H9 (cell line): ENCODE results near the gene TDO2. TPM values are rescaled to one million over a fixed set of nuclear protein-coding genes. Genes with fewer than 3 reads are reported as not detected.

Source experiments
- DNase-seq: peaks from one replicate; pipeline ENCODE4 v3.0.0-alpha.2; 2017
- H2AFZ ChIP-seq: one replicate; pipeline ENCODE4 v1.6.1; 2013; ENCODE audit warnings: mild to moderate bottlenecking, low read length, control low read depth, moderate library complexity
- H2AK5ac ChIP-seq: 2 replicates; pipeline ENCODE4 v1.6.1; 2013; ENCODE audit warnings: low read length, control low read depth, mixed read lengths; ENCODE audit not compliant: insufficient read length
- H2BK120ac ChIP-seq: one replicate; pipeline ENCODE4 v1.6.1; 2013; ENCODE audit warnings: low read depth, mild to moderate bottlenecking, low read length, control low read depth, inconsistent platforms; ENCODE audit not compliant: poor library complexity, severe bottlenecking
- H2BK12ac ChIP-seq: 2 replicates; pipeline ENCODE4 v1.6.1; 2013; ENCODE audit warnings: low read length, control low read depth, mixed read lengths, low read depth; ENCODE audit not compliant: insufficient read length
- H2BK15ac ChIP-seq: 2 replicates; pipeline ENCODE4 v1.6.1; 2013; ENCODE audit warnings: low read depth, low read length, control low read depth
- H2BK20ac ChIP-seq: one replicate; pipeline ENCODE4 v1.6.1; 2013; ENCODE audit warnings: low read depth, mild to moderate bottlenecking, low read length, control low read depth, inconsistent platforms; ENCODE audit not compliant: poor library complexity, severe bottlenecking
- H2BK5ac ChIP-seq: 2 replicates; pipeline ENCODE4 v1.6.1; 2013; ENCODE audit warnings: low read length, control low read depth, mixed read lengths; ENCODE audit not compliant: insufficient read length
- H3K14ac ChIP-seq: 2 replicates; pipeline ENCODE4 v1.6.1; 2013; ENCODE audit warnings: low read length, control low read depth; ENCODE audit not compliant: insufficient read depth
- H3K18ac ChIP-seq: 2 replicates; pipeline ENCODE4 v1.6.1; 2013; ENCODE audit warnings: low read depth, mild to moderate bottlenecking, mixed read lengths, low read length, control low read depth; ENCODE audit not compliant: insufficient read length
- H3K23ac ChIP-seq: 2 replicates; pipeline ENCODE4 v1.6.1; 2013; ENCODE audit warnings: low read length, control low read depth, mixed read lengths, low read depth; ENCODE audit not compliant: insufficient read length
- H3K23me2 ChIP-seq: 2 replicates; pipeline ENCODE4 v1.6.1; 2013; ENCODE audit warnings: low read depth, mild to moderate bottlenecking, mixed read lengths, low read length, control low read depth; ENCODE audit not compliant: insufficient read length, poor library complexity, severe bottlenecking
- H3K27ac ChIP-seq: 2 replicates; pipeline ENCODE4 v1.5.1; 2013; ENCODE audit warnings: low read length, control low read depth, mixed read lengths, low read depth; ENCODE audit not compliant: insufficient read length
- H3K27me3 ChIP-seq: 2 replicates; pipeline ENCODE4 v1.6.1; 2013; ENCODE audit warnings: low read length, control low read depth, inconsistent platforms; ENCODE audit not compliant: insufficient read depth
- H3K4ac ChIP-seq: 2 replicates; pipeline ENCODE4 v1.6.1; 2013; ENCODE audit warnings: low read depth, mild to moderate bottlenecking, control low read depth, inconsistent platforms, low read length, moderate library complexity
- H3K4me1 ChIP-seq: 2 replicates; pipeline ENCODE4 v1.6.1; 2013; ENCODE audit warnings: low read length, control low read depth, inconsistent platforms; ENCODE audit not compliant: insufficient read depth
- H3K4me2 ChIP-seq: 2 replicates; pipeline ENCODE4 v1.6.1; 2013; ENCODE audit warnings: low read length, control low read depth, mixed read lengths; ENCODE audit not compliant: insufficient read length, insufficient read depth
- H3K56ac ChIP-seq: 2 replicates; pipeline ENCODE4 v1.6.1; 2013; ENCODE audit warnings: low read depth, mild to moderate bottlenecking, mixed read lengths, low read length, control low read depth; ENCODE audit not compliant: insufficient read length
- H3K79me1 ChIP-seq: 2 replicates; pipeline ENCODE4 v1.6.1; 2013; ENCODE audit warnings: low read depth, mild to moderate bottlenecking, moderate library complexity, low read length, control low read depth, inconsistent platforms; ENCODE audit not compliant: insufficient read depth, poor library complexity, severe bottlenecking
- H3K79me2 ChIP-seq: 2 replicates; pipeline ENCODE4 v1.6.1; 2013; ENCODE audit warnings: low read length, control low read depth, inconsistent platforms; ENCODE audit not compliant: insufficient read depth
- H3K9ac ChIP-seq: 2 replicates; pipeline ENCODE4 v1.6.1; 2013; ENCODE audit warnings: low read length, control low read depth, mixed read lengths; ENCODE audit not compliant: insufficient read length; ENCODE audit errors: extremely low read depth
- H3K9me3 ChIP-seq: one replicate; pipeline ENCODE4 v1.6.1; 2013; ENCODE audit warnings: low read depth, low read length, inconsistent platforms; ENCODE audit not compliant: control insufficient read depth
- H3T11ph ChIP-seq: one replicate; pipeline ENCODE4 v1.6.1; 2013; ENCODE audit warnings: mild to moderate bottlenecking, low read length, control low read depth, inconsistent platforms
- H4K20me1 ChIP-seq: one replicate; pipeline ENCODE4 v1.6.1; 2013; ENCODE audit not compliant: control insufficient read depth, insufficient read length, insufficient read depth
- H4K5ac ChIP-seq: 2 replicates; pipeline ENCODE4 v1.6.1; 2013; ENCODE audit warnings: low read depth, mild to moderate bottlenecking, mixed read lengths, low read length, control low read depth; ENCODE audit not compliant: insufficient read length
- H4K8ac ChIP-seq: replicated peaks from 2 replicates; pipeline ENCODE4 v1.6.1; 2013; ENCODE audit warnings: low read length, control low read depth, mixed read lengths, low read depth; ENCODE audit not compliant: insufficient read length
- H4K91ac ChIP-seq: 2 replicates; pipeline ENCODE4 v1.6.1; 2013; ENCODE audit warnings: low read depth, mild to moderate bottlenecking, moderate library complexity, mixed read lengths, low read length, control low read depth; ENCODE audit not compliant: insufficient read length
- H3K27ac Mint-ChIP-seq, 3 experiments: 2 replicates in 2 of 3; 3 replicates in 1 of 3; pipeline ENCODE4 v1.8.0; 2020 to 2021; ENCODE audit warnings: mixed read lengths in 3 of 3, mild to moderate bottlenecking in 1 of 3, moderate library complexity in 1 of 3
- H3K27me3 Mint-ChIP-seq: 2 replicates; pipeline ENCODE4 v1.8.0; 2021; ENCODE audit warnings: low read depth, mild to moderate bottlenecking, moderate library complexity, mixed read lengths
- H3K36me3 Mint-ChIP-seq, 3 experiments: 2 replicates in 2 of 3; 3 replicates in 1 of 3; pipeline ENCODE4 v1.8.0; 2020 to 2021; ENCODE audit warnings: low read depth in 3 of 3, mixed read lengths in 3 of 3; ENCODE audit not compliant: insufficient read depth in 1 of 3
- H3K4me1 Mint-ChIP-seq, 2 experiments: 2 replicates each; pipeline ENCODE4 v1.8.0; 2020; ENCODE audit warnings: mixed read lengths in 2 of 2
- H3K4me3 Mint-ChIP-seq, 2 experiments: 2 replicates in 1 of 2; 3 replicates in 1 of 2; pipeline ENCODE4 v1.8.0; 2020 to 2021; ENCODE audit warnings: mild to moderate bottlenecking in 2 of 2, mixed read lengths in 2 of 2, moderate library complexity in 1 of 2
- H3K9me3 Mint-ChIP-seq, 2 experiments: 2 replicates in 1 of 2; 3 replicates in 1 of 2; pipeline ENCODE4 v1.8.0; 2020; ENCODE audit warnings: mild to moderate bottlenecking in 2 of 2, mixed read lengths in 2 of 2, moderate library complexity in 1 of 2
- CTCF ChIP-seq: fragments of 200-600 bp; sonication (generic); conservative IDR thresholded peaks from 3 replicates; pipeline ENCODE4 v1.8.0; 2021; ENCODE audit warnings: antibody characterized with exemption, mild to moderate bottlenecking
- WGBS: extraction: QIAGEN DNeasy Blood & Tissue Kit; methylation state at CpG from one replicate; pipeline ENCODE4 v1.1.7; 2013; ENCODE audit warnings: missing lambda C conversion rate, low lambda C conversion rate, mixed read lengths; ENCODE audit not compliant: insufficient read length; ENCODE audit errors: extremely low coverage; 5-methylcytosine and 5-hydroxymethylcytosine counted together
- total RNA-seq: library from RNA; stranded (reverse); gene quantifications from 2 replicates; pipeline ENCODE4 v1.2.1, GENCODE V29; 2021

The TDO2 gene
- total RNA-seq, 1 experiment from 2014 or later, result not detected

GRCh38 chr4:155941085-155941790, 37.7 kb downstream of the TDO2 start:
- no CpG with 5 or more reads among the region's 6 CpGs for WGBS
- no peak overlapping the region for H2BK5ac ChIP-seq
- no peaks in the 10 kb centered on the region for H3K27me3 Mint-ChIP-seq
- H3K14ac ChIP-seq, result no peak overlapping the region
- H2BK12ac ChIP-seq, result no peak overlapping the region
- H3K4me3 Mint-ChIP-seq, result no peak overlapping the region
- H3K4ac ChIP-seq, result no peak overlapping the region
- H4K5ac ChIP-seq, result no peak overlapping the region
- H3K4me1 ChIP-seq, result no peaks in the 10 kb centered on the region
- no peak overlapping the region for H4K91ac ChIP-seq
- no peak overlapping the region for H4K8ac ChIP-seq
- H3K36me3 Mint-ChIP-seq, result no peaks in the 10 kb centered on the region
- no peaks in the 10 kb centered on the region for H3K27me3 ChIP-seq
- no peak overlapping the region for H2BK15ac ChIP-seq
- TF ChIP-seq CTCF, result no peak
- H3K4me1 Mint-ChIP-seq, result no peaks in the 10 kb centered on the region
- no peaks in the 10 kb centered on the region for H3K79me1 ChIP-seq
- no peak overlapping the region for H2BK20ac ChIP-seq
- H3K9me3 Mint-ChIP-seq, result no peaks in the 10 kb centered on the region; a peak in 1 of 5 replicates
- H3K9ac ChIP-seq, result no peak overlapping the region
- H3K18ac ChIP-seq, result no peak overlapping the region
- H3T11ph ChIP-seq, result no peak overlapping the region
- no peak overlapping the region for H2BK120ac ChIP-seq
- H4K20me1 ChIP-seq, result no peaks in the 10 kb centered on the region
- H3K9me3 ChIP-seq, result no peaks in the 10 kb centered on the region
- H3K23ac ChIP-seq, result no peak overlapping the region
- H3K27ac ChIP-seq, result no peak overlapping the region
- H3K4me2 ChIP-seq, result no peak overlapping the region
- H3K27ac Mint-ChIP-seq, result no peak overlapping the region
- no peaks in the 10 kb centered on the region for H3K23me2 ChIP-seq
- H3K56ac ChIP-seq, result no peak overlapping the region
- H2AK5ac ChIP-seq, result no peak overlapping the region
- no peak for DNase-seq
- no peak overlapping the region for H2AFZ ChIP-seq
- H3K79me2 ChIP-seq, result no peaks in the 10 kb centered on the region
